Measurements from ENCODE around the gene PSMB4. TPM values are rescaled to one million over a fixed set of nuclear protein-coding genes. Genes with fewer than 3 reads are reported as not detected.
"Not testable (repeated sequence)": the region's sequence is repeated elsewhere in the genome, so short reads cannot be mapped to it uniquely, and the experiment has no call there.

Gene PSMB4
- total RNA-seq, 1 donor from 2014 or later = 135 TPM

- ATAC-seq = no peak
Observed at GRCh38 chr1:151435174-151435573, 35.8 kb downstream of the PSMB4 start.

GRCh38 chr1:151436985-151437384, 37.6 kb downstream of the PSMB4 start:
- DNase-seq (ENCODE audit: low spot score) (no peak), ATAC-seq (no peak)

More at GRCh38 chr1:151435174-151435573, 35.8 kb downstream of the PSMB4 start:
- DNase-seq (ENCODE audit: low spot score) = no peak

GRCh38 chr1:151437396-151437795, 38.0 kb downstream of the PSMB4 start:
- not testable (repeated sequence) for ATAC-seq; DNase-seq (ENCODE audit: low spot score)

GRCh38 chr1:151443846-151444782, 44.7 kb downstream of the PSMB4 start:
- DNase-seq (ENCODE audit: low spot score) = no peak
- peak; percentile 97 for ATAC-seq

- DNase-seq (ENCODE audit: low spot score) (no peak), ATAC-seq (no peak)
Observed at GRCh38 chr1:151444783-151445177, 45.4 kb downstream of the PSMB4 start.

GRCh38 chr1:151447696-151448095, 48.3 kb downstream of the PSMB4 start:
- no peak for ATAC-seq
- DNase-seq (ENCODE audit: low spot score) = no peak

Other genes with a start within 250 kb of the PSMB4 start
- gene TNFAIP8L2, start 242.9 kb upstream of the PSMB4 start, total RNA-seq = 0.96 TPM
- 3.9 TPM for gene LYSMD1, start 233.7 kb upstream of the PSMB4 start, total RNA-seq
- 9.4 TPM for gene SCNM1, start 233.4 kb upstream of the PSMB4 start, total RNA-seq
- gene TMOD4, start 223.6 kb upstream of the PSMB4 start, total RNA-seq = 0.33 TPM
- gene VPS72, start 209.4 kb upstream of the PSMB4 start, total RNA-seq = 14.4 TPM
- 12.0 TPM for gene PIP5K1A, start 201.0 kb upstream of the PSMB4 start, total RNA-seq
- gene PSMD4, start 144.8 kb upstream of the PSMB4 start, total RNA-seq = 80.6 TPM
- 13.6 TPM for gene ZNF687, start 117.3 kb upstream of the PSMB4 start, total RNA-seq
- 21.2 TPM for gene PI4KB, start 72.2 kb upstream of the PSMB4 start, total RNA-seq
- 12.2 TPM for gene RFX5, start 52.3 kb upstream of the PSMB4 start, total RNA-seq
- gene SELENBP1, start 26.9 kb upstream of the PSMB4 start, total RNA-seq = 408 TPM
- gene POGZ, start 59.9 kb downstream of the PSMB4 start, total RNA-seq = 29.3 TPM
- gene CGN, start 111.8 kb downstream of the PSMB4 start, total RNA-seq = 51.4 TPM
- 1.4 TPM for gene TUFT1, start 140.7 kb downstream of the PSMB4 start, total RNA-seq
- gene SNX27, start 212.5 kb downstream of the PSMB4 start, total RNA-seq = 15.6 TPM

Measured in left lobe of liver (tissue), 2 donors.